ENCODE measurements around the gene ARHGEF4. TPM values are rescaled to one million over a fixed set of nuclear protein-coding genes. Genes with fewer than 3 reads are reported as not detected.

Gene ARHGEF4
- polyA plus RNA-seq, 3 donors = 0.05 TPM; not detected in 2

DNA sequence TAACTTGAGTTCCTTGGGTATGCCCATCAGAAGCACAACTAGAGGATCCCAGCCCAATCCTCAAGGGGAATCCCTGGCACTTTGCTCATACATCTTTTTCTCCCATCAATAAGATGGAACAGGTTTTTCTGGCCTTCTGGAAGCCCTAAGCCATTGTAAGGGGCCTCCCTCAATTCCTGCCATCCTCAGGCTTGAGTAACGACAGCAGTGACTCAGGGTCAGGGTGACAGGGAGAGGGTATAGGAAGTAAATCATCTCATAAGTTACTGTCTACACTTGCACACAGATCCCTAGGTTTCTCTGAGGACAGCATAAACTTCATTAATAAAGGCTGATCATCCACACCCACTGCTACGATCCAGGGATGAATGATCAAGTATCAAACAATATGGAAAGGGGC is 46.4 kb upstream of the ARHGEF4 start:
- Mint-ChIP-seq H3K36me3 (no peaks in the 10 kb centered on the region), H3K27me3 (ENCODE audit: low read depth in 3 of 3) (peaks cover 4 to 10% (median 6%) of the 10 kb centered on the region in 3 donors), H3K4me1 (no peaks in the 10 kb centered on the region), H3K27ac (no peak overlapping the region), H3K4me3 (no peak overlapping the region), H3K9me3 (peaks cover 0 to 5% (median 0%) of the 10 kb centered on the region in 7 donors)
- Histone ChIP-seq H4K20me1 (ENCODE audit: insufficient read depth, low read length) (no peaks in the 10 kb centered on the region), H3K4me2 (replicated peaks; ENCODE audit: extremely low read depth, low read length, poor library complexity, severe bottlenecking) (no peak overlapping the region), H3K4me3 (replicated peaks in 1 of 3; ENCODE audit: low read depth in 2 of 3, low read length in 3 of 3) (no peak overlapping the region), H3K9me3 (replicated peaks in 1 of 2; ENCODE audit: control insufficient read depth in 1 of 2, insufficient read depth in 1 of 2, low read length in 2 of 2) (no peaks in the 10 kb centered on the region), H3K36me3 (replicated peaks in 1 of 2; ENCODE audit: control insufficient read depth in 1 of 2, insufficient read depth in 2 of 2, low read length in 2 of 2) (no peaks in the 10 kb centered on the region), H3K79me2 (ENCODE audit: insufficient read depth, low read length) (no peaks in the 10 kb centered on the region), H3K27me3 (ENCODE audit: control insufficient read depth in 2 of 2, insufficient read depth in 2 of 2, low read length in 2 of 2) (no peaks in the 10 kb centered on the region), H2AFZ (ENCODE audit: insufficient read depth, low read depth, low read length, poor library complexity, severe bottlenecking) (no peak overlapping the region), H3K27ac (ENCODE audit: low read depth in 1 of 2, low read length in 2 of 2) (no peak overlapping the region), H3K9ac (ENCODE audit: insufficient read depth, low read length, poor library complexity, severe bottlenecking) (no peak overlapping the region), H3K4me1 (ENCODE audit: control insufficient read depth in 1 of 2, insufficient read depth in 2 of 2, low read length in 2 of 2) (no peaks in the 10 kb centered on the region)
- no peak for DNase-seq
- TF ChIP-seq, protein P1, sequence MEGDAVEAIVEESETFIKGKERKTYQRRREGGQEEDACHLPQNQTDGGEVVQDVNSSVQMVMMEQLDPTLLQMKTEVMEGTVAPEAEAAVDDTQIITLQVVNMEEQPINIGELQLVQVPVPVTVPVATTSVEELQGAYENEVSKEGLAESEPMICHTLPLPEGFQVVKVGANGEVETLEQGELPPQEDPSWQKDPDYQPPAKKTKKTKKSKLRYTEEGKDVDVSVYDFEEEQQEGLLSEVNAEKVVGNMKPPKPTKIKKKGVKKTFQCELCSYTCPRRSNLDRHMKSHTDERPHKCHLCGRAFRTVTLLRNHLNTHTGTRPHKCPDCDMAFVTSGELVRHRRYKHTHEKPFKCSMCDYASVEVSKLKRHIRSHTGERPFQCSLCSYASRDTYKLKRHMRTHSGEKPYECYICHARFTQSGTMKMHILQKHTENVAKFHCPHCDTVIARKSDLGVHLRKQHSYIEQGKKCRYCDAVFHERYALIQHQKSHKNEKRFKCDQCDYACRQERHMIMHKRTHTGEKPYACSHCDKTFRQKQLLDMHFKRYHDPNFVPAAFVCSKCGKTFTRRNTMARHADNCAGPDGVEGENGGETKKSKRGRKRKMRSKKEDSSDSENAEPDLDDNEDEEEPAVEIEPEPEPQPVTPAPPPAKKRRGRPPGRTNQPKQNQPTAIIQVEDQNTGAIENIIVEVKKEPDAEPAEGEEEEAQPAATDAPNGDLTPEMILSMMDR (IDR thresholded peaks at IDR 0.05) = no peak
- intact Hi-C loops (cut with micrococcal nuclease) = no loop called here
- no CpG with 5 or more reads among the region's 2 CpGs for WGBS (ENCODE audit: insufficient coverage)

DNA sequence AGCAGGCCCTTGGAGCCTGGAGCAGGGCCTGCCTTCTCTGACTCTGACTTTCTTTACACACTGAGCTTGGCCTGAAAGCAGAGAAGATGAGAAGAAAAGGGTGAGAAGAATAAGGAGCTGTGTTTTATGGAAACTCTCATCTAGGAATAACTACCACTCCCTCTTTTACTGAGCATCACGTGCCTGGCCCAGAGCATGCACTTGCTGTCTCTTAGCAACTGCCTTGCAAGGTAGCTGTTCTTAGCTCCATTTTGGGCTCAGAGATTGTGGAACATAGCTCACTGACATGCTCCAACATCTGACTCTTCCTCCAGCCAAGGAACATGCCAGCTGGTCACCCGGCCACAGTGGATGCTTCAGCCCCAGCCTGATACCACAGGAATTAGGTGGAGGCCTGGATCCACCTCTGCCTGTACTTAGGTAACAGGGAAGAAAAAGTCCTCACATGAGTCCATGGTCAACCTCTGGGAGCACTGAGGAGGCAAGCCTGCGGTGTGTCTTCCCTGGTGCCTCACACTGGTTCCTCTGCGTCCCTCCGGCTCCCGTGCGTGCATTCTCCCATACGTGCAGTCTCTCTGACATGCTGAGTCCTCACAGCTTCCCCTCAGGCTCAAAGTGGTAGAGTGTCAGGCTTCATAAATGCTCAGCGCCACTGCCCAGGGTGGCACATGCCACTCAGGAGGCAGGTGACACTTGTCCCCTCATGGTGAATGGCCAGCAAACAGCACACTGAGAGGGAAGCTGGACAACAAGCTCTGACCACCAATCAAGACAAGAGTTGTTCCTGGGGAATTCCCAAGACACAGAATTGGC is 45.7 kb upstream of the ARHGEF4 start:
- H2AFZ ChIP-seq (ENCODE audit: insufficient read depth, low read depth, low read length, poor library complexity, severe bottlenecking) = no peak overlapping the region
- intact Hi-C loops (cut with micrococcal nuclease) = no loop called here
- 86% methylated on average over 8 of the region's 9 CpGs for WGBS (ENCODE audit: insufficient coverage)
- Mint-ChIP-seq H3K36me3 (no peaks in the 10 kb centered on the region), H3K4me3 (no peak overlapping the region), H3K9me3 (peaks cover 0 to 5% (median 0%) of the 10 kb centered on the region in 7 donors), H3K27ac (no peak overlapping the region), H3K4me1 (peaks cover 2% of the 10 kb centered on the region), H3K27me3 (ENCODE audit: low read depth in 3 of 3) (peaks cover 4 to 10% (median 4%) of the 10 kb centered on the region in 3 donors)
- TF ChIP-seq, protein P1 (IDR thresholded peaks at IDR 0.05) = no peak
- no peaks in the 10 kb centered on the region for H3K79me2 ChIP-seq (ENCODE audit: insufficient read depth, low read length)
- DNase-seq = no peak
- H4K20me1 ChIP-seq (ENCODE audit: insufficient read depth, low read length) = no peaks in the 10 kb centered on the region
- H3K4me1 ChIP-seq (ENCODE audit: control insufficient read depth in 1 of 2, insufficient read depth in 2 of 2, low read length in 2 of 2) = no peaks in the 10 kb centered on the region
- H3K4me3 ChIP-seq (replicated peaks in 1 of 3; ENCODE audit: low read depth in 2 of 3, low read length in 3 of 3) = no peak overlapping the region
- H3K27ac ChIP-seq (ENCODE audit: low read depth in 1 of 2, low read length in 2 of 2) = no peak overlapping the region
- H3K4me2 ChIP-seq (replicated peaks; ENCODE audit: extremely low read depth, low read length, poor library complexity, severe bottlenecking) = no peak overlapping the region
- H3K9me3 ChIP-seq (replicated peaks in 1 of 2; ENCODE audit: control insufficient read depth in 1 of 2, insufficient read depth in 1 of 2, low read length in 2 of 2) = no peaks in the 10 kb centered on the region
- H3K9ac ChIP-seq (ENCODE audit: insufficient read depth, low read length, poor library complexity, severe bottlenecking) = no peak overlapping the region
- H3K36me3 ChIP-seq (replicated peaks in 1 of 2; ENCODE audit: control insufficient read depth in 1 of 2, insufficient read depth in 2 of 2, low read length in 2 of 2) = no peaks in the 10 kb centered on the region
- H3K27me3 ChIP-seq (ENCODE audit: control insufficient read depth in 2 of 2, insufficient read depth in 2 of 2, low read length in 2 of 2) = no peaks in the 10 kb centered on the region

All from CD14-positive monocyte (primary cell).